ENCODE measurements around the gene APOL6.

DNA sequence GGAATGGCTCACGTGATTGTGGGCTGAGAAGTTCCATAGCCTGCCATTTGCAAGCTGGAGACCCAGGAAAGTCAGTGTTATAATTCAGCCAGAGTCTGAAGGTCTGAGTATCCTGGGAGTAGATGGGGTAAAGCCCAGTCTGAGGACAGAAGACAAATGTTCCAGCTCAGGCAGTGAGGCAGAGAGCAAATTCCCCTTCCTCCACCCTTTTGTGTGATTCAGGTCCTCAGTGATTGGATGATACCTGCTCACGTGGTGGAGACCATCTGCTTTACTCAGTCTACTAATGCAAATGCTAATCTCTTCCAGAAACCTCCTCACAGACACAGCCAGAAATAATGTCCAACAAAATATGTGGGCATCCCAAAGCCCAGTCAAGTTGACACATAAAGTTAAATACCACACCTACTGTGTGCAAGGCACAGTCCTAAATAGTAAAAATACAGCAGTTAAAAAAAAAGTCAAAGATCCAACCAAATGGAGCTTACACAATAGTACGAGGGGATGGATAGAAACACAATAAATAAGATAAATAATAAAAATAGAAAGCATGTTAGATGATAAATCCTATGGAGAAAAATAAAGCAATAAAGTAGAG is 13.2 kb upstream of the APOL6 start:
- TF ChIP-seq EZH2 (IDR thresholded peaks at IDR 0.05; ENCODE audit: insufficient read depth, poor library complexity, severe bottlenecking), result no peak
- TF ChIP-seq EZH2phosphoT487 (IDR thresholded peaks at IDR 0.05; ENCODE audit: insufficient read depth, low read depth), result no peak
